GM10266 (cell line): Measurements from ENCODE around the gene SLC29A1.

Source experiments
- DNase-seq: peaks from one replicate; pipeline ENCODE4 v3.0.0; 2012; ENCODE audit errors: extremely low spot score
- CTCF ChIP-seq: IDR thresholded peaks from 2 replicates; pipeline ENCODE4 v1.5.1; 2012; ENCODE audit warnings: mild to moderate bottlenecking, low read depth; ENCODE audit not compliant: control insufficient read depth, insufficient read depth; ENCODE audit errors: missing control alignments

SLC29A1 gene

GRCh38 chr6:44275749-44276648, 52.6 kb downstream of the SLC29A1 start:
- no peak for TF ChIP-seq CTCF
- DNase-seq = no peak

- TF ChIP-seq CTCF = no peak
- no peak for DNase-seq
Measured at GRCh38 chr6:44276667-44277640, 53.6 kb downstream of the SLC29A1 start.

- no peak for TF ChIP-seq CTCF
- DNase-seq = no peak
Measured at GRCh38 chr6:44277763-44278162, 54.4 kb downstream of the SLC29A1 start.

DNA sequence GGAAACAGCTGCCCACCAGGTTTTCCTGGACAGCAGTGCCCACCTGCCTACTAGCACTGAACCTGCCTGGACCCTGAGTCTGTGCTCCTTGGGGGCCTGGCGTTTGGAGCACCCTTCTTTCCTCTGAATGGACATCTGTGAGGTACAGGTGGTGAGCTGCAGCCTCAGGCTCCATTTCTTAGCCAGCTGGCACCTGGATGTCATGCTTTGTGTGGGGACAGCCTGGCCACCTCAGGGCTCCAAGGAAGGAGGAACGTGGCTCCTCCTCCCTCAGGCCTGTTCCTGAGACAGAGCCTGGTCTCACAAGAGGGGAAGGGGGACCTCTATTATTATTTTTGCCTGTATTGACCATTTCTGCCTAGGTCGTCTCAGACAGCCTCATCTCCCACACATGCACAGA, 54.9 kb downstream of the SLC29A1 start:
- no peak for DNase-seq
- TF ChIP-seq CTCF = no peak

GRCh38 chr6:44278774-44279697, 55.6 kb downstream of the SLC29A1 start:
- no peak for TF ChIP-seq CTCF
- DNase-seq = no peak
